ENCODE data around the gene CERS6. TPM values are rescaled to one million over a fixed set of nuclear protein-coding genes. Genes with fewer than 3 reads are reported as not detected.

CERS6 gene
- total RNA-seq, 1 experiment from 2014 or later = 45.9 TPM

- no peak overlapping the region for H3K27ac Mint-ChIP-seq (ENCODE audit: unreplicated experiment)
- no TSS peak for BruUV-seq (replicated peaks)
- no peak for TF ChIP-seq CTCF (IDR thresholded peaks at IDR 0.05; ENCODE audit: unreplicated experiment)
- H3K4me1 Mint-ChIP-seq (ENCODE audit: low read depth, unreplicated experiment) = no peaks in the 10 kb centered on the region
- no peak overlapping the region for H3K4me3 Mint-ChIP-seq (ENCODE audit: low read depth, unreplicated experiment)
- no peaks in the 10 kb centered on the region for H3K36me3 Mint-ChIP-seq (ENCODE audit: insufficient read depth, unreplicated experiment)
- H3K27me3 Mint-ChIP-seq (ENCODE audit: unreplicated experiment) = peaks cover 4% of the 10 kb centered on the region
- CTCF ChIA-PET = no interaction called here
- H3K9me3 Mint-ChIP-seq (ENCODE audit: low read depth, unreplicated experiment) = no peaks in the 10 kb centered on the region
- no peak for DNase-seq
- intact Hi-C loops (cut with micrococcal nuclease; ENCODE audit: unreplicated experiment) = no loop called here
These were observed 31.7 kb upstream of the CERS6 start for GRCh38 chr2:168424112-168424951.

- Mint-ChIP-seq H3K9me3 (ENCODE audit: low read depth, unreplicated experiment) (no peaks in the 10 kb centered on the region), H3K4me1 (ENCODE audit: low read depth, unreplicated experiment) (no peaks in the 10 kb centered on the region), H3K4me3 (ENCODE audit: low read depth, unreplicated experiment) (no peak overlapping the region), H3K27ac (ENCODE audit: unreplicated experiment) (no peak overlapping the region), H3K27me3 (ENCODE audit: unreplicated experiment) (peaks cover 11% of the 10 kb centered on the region), H3K36me3 (ENCODE audit: insufficient read depth, unreplicated experiment) (no peaks in the 10 kb centered on the region)
- intact Hi-C loops (cut with micrococcal nuclease; ENCODE audit: unreplicated experiment) = no loop called here
- no TSS peak for BruUV-seq (replicated peaks)
- TF ChIP-seq CTCF (IDR thresholded peaks at IDR 0.05; ENCODE audit: unreplicated experiment) = no peak
- no peak for DNase-seq
- CTCF ChIA-PET = no interaction called here
These were observed 31.1 kb upstream of the CERS6 start for GRCh38 chr2:168424971-168425370.

GRCh38 chr2:168426861-168427260, 29.2 kb upstream of the CERS6 start:
- H3K9me3 Mint-ChIP-seq (ENCODE audit: low read depth, unreplicated experiment) = no peaks in the 10 kb centered on the region
- intact Hi-C loops (cut with micrococcal nuclease; ENCODE audit: unreplicated experiment) = no loop called here
- H3K4me3 Mint-ChIP-seq (ENCODE audit: low read depth, unreplicated experiment) = no peak overlapping the region
- no TSS peak for BruUV-seq (replicated peaks)
- no peak for DNase-seq
- H3K27me3 Mint-ChIP-seq (ENCODE audit: unreplicated experiment) = peaks cover 14% of the 10 kb centered on the region
- no peaks in the 10 kb centered on the region for H3K36me3 Mint-ChIP-seq (ENCODE audit: insufficient read depth, unreplicated experiment)
- TF ChIP-seq CTCF (IDR thresholded peaks at IDR 0.05; ENCODE audit: unreplicated experiment) = no peak
- no peak overlapping the region for H3K27ac Mint-ChIP-seq (ENCODE audit: unreplicated experiment)
- CTCF ChIA-PET = interaction anchor here (0.6 kb wide), 1 partner anchor 315 kb away, joined by 5 read pairs; no protein-coding TSS in a partner anchor
- H3K4me1 Mint-ChIP-seq (ENCODE audit: low read depth, unreplicated experiment) = no peaks in the 10 kb centered on the region

GRCh38 chr2:168427451-168427850, 28.6 kb upstream of the CERS6 start:
- Mint-ChIP-seq H3K36me3 (ENCODE audit: insufficient read depth, unreplicated experiment) (no peaks in the 10 kb centered on the region), H3K4me1 (ENCODE audit: low read depth, unreplicated experiment) (no peaks in the 10 kb centered on the region), H3K4me3 (ENCODE audit: low read depth, unreplicated experiment) (no peak overlapping the region), H3K27ac (ENCODE audit: unreplicated experiment) (no peak overlapping the region), H3K9me3 (ENCODE audit: low read depth, unreplicated experiment) (no peaks in the 10 kb centered on the region), H3K27me3 (ENCODE audit: unreplicated experiment) (peaks cover 14% of the 10 kb centered on the region)
- no peak for TF ChIP-seq CTCF (IDR thresholded peaks at IDR 0.05; ENCODE audit: unreplicated experiment)
- intact Hi-C loops (cut with micrococcal nuclease; ENCODE audit: unreplicated experiment) = no loop called here
- no peak for DNase-seq
- BruUV-seq (replicated peaks) = no TSS peak
- CTCF ChIA-PET = interaction anchor here (0.6 kb wide), 1 partner anchor 314 kb away, joined by 5 read pairs; no protein-coding TSS in a partner anchor
